ENCODE results near the gene CUBN.

The CUBN gene

GRCh38 chr10:16789261-16789660, 340.4 kb downstream of the CUBN start:
- DNase-seq (ENCODE audit: low spot score) = no peak

- no peak for DNase-seq (ENCODE audit: low spot score)
Observed at GRCh38 chr10:16788778-16789177, 340.8 kb downstream of the CUBN start.

- no peak for DNase-seq (ENCODE audit: low spot score)
Observed at GRCh38 chr10:16788125-16788524, 341.5 kb downstream of the CUBN start.

GRCh38 chr10:16787361-16787791, 342.2 kb downstream of the CUBN start:
- DNase-seq (ENCODE audit: low spot score) = no peak

GRCh38 chr10:16780338-16780880, 349.2 kb downstream of the CUBN start:
- no peak for DNase-seq (ENCODE audit: low spot score)

- DNase-seq (ENCODE audit: low spot score) = no peak
Observed at GRCh38 chr10:16779384-16779915, 350.2 kb downstream of the CUBN start.

GRCh38 chr10:16777473-16778370, 351.9 kb downstream of the CUBN start:
- DNase-seq (ENCODE audit: low spot score) = peak; percentile 65

- no peak for DNase-seq (ENCODE audit: low spot score)
Observed at GRCh38 chr10:16776896-16777295, 352.7 kb downstream of the CUBN start.

Small RNA genes lying within 50 kb of the gene (small RNA-seq; reads per million reads assigned to genes)
- 0 reads per million in 2 experiments for gene AC067747.1
